IPS-11a (cell line): ENCODE measurements around the gene NPR1.
"Not testable (repeated sequence)": the region's sequence is repeated elsewhere in the genome, so short reads cannot be mapped to it uniquely, and the experiment has no call there.

Source experiments
- H3K4me3 ChIP-seq: one replicate; pipeline ENCODE4 v1.5.1; 2013; ENCODE audit warnings: low read depth, low read length, control low read depth

Gene NPR1

GRCh38 chr1:153649137-153649862 is 29.2 kb upstream of the NPR1 start:
- no peak overlapping the region for H3K4me3 ChIP-seq

- H3K4me3 ChIP-seq, result no peak overlapping the region
Measured at GRCh38 chr1:153649863-153650235, 28.6 kb upstream of the NPR1 start.

- no peak overlapping the region for H3K4me3 ChIP-seq
Measured at GRCh38 chr1:153651771-153652170, 26.7 kb upstream of the NPR1 start.

- H3K4me3 ChIP-seq, result no peak overlapping the region
Measured at GRCh38 chr1:153652805-153653500, 25.5 kb upstream of the NPR1 start.

- no peak overlapping the region for H3K4me3 ChIP-seq
Measured at GRCh38 chr1:153655333-153655732, 23.2 kb upstream of the NPR1 start.

- H3K4me3 ChIP-seq, result peak within 1 kb of the TSS; percentile 72
Measured at GRCh38 chr1:153658400-153659174, 19.9 kb upstream of the NPR1 start, which contains the start of gene SNAPIN. Gene SNAPIN, plus strand, starts transcription at chr1:153658703. Its CDS starts 41 bp downstream, at chr1:153658744.

GRCh38 chr1:153659175-153659534 is 19.3 kb upstream of the NPR1 start:
- peak overlapping the region; percentile 72 for H3K4me3 ChIP-seq

- peak overlapping the region; percentile 72 for H3K4me3 ChIP-seq
Measured at GRCh38 chr1:153659656-153660055, 18.8 kb upstream of the NPR1 start.

- H3K4me3 ChIP-seq, result no peak overlapping the region
Measured at GRCh38 chr1:153661111-153661708, 17.3 kb upstream of the NPR1 start.

GRCh38 chr1:153662269-153662668 is 16.2 kb upstream of the NPR1 start:
- no peak overlapping the region for H3K4me3 ChIP-seq

GRCh38 chr1:153663211-153663610 is 15.3 kb upstream of the NPR1 start:
- no peak overlapping the region for H3K4me3 ChIP-seq

GRCh38 chr1:153667439-153667838 is 11.0 kb upstream of the NPR1 start:
- no peak overlapping the region for H3K4me3 ChIP-seq

- not testable (repeated sequence) for H3K4me3 ChIP-seq
Measured at GRCh38 chr1:153668672-153669071, 9.8 kb upstream of the NPR1 start.

- peak overlapping the region; percentile 95 for H3K4me3 ChIP-seq
Measured at GRCh38 chr1:153669606-153670005, 8.9 kb upstream of the NPR1 start.

GRCh38 chr1:153670257-153670858 is 8.1 kb upstream of the NPR1 start:
- peak overlapping the region; percentile 95 for H3K4me3 ChIP-seq

- peak within 1 kb of the TSS; percentile 95 for H3K4me3 ChIP-seq
Measured at GRCh38 chr1:153670859-153671627, 7.4 kb upstream of the NPR1 start, which contains the start of gene ILF2. Gene ILF2, minus strand, starts transcription at chr1:153670993. Its CDS starts 71 bp downstream, at chr1:153670922.

GRCh38 chr1:153671628-153672353 is 6.7 kb upstream of the NPR1 start:
- H3K4me3 ChIP-seq, result peak overlapping the region; percentile 59

GRCh38 chr1:153673511-153673910 is 5.0 kb upstream of the NPR1 start:
- no peak overlapping the region for H3K4me3 ChIP-seq
